Measurements from ENCODE around the gene FFAR1. TPM values are rescaled to one million over a fixed set of nuclear protein-coding genes. Genes with fewer than 3 reads are reported as not detected.

The FFAR1 gene
- total and polyA plus RNA-seq, 2 experiments from 2014 or later, result not detected

DNA sequence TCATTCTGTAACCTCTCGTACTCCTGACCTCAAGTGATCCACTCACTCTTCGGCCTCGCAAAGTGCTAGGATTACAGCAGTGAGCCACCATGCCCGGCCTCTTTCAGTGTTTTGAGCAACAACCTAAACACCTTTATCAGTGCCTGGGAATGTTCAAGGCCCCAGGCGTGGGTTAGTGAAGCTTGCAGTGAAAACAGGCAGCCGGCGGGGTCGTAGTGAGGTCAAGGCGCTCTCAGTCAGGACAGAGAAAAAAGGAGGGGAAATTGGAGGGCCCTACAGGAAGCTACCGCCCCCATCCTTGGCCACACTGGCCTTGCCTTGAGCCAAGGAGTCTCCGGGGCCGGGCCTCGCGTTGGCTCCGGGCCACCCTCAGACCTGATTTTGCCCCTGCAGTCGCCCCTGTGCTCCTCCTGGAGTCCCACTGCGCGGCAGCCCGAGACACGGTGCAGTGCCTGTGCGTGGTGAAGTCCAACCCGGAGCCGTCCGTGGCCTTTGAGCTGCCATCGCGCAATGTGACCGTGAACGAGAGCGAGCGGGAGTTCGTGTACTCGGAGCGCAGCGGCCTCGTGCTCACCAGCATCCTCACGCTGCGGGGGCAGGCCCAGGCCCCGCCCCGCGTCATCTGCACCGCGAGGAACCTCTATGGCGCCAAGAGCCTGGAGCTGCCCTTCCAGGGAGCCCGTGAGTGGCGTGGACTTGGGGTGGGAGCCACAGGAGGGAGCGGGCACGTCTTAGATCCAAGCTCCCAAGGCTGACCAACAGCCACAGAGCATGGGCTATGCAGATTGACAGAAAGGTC, 38.0 kb upstream of the FFAR1 start:
- ATAC-seq, result no peak; the same call in 2 of the 3 replicates
- no peaks in the 10 kb centered on the region for H3K79me2 ChIP-seq (replicated peaks; ENCODE audit: insufficient read depth)
- H3K4me3 ChIP-seq, result no peak overlapping the region
- no peak for DNase-seq (ENCODE audit: low spot score)
- no peak overlapping the region for H3K4me2 ChIP-seq
- TF ChIP-seq, protein P1, sequence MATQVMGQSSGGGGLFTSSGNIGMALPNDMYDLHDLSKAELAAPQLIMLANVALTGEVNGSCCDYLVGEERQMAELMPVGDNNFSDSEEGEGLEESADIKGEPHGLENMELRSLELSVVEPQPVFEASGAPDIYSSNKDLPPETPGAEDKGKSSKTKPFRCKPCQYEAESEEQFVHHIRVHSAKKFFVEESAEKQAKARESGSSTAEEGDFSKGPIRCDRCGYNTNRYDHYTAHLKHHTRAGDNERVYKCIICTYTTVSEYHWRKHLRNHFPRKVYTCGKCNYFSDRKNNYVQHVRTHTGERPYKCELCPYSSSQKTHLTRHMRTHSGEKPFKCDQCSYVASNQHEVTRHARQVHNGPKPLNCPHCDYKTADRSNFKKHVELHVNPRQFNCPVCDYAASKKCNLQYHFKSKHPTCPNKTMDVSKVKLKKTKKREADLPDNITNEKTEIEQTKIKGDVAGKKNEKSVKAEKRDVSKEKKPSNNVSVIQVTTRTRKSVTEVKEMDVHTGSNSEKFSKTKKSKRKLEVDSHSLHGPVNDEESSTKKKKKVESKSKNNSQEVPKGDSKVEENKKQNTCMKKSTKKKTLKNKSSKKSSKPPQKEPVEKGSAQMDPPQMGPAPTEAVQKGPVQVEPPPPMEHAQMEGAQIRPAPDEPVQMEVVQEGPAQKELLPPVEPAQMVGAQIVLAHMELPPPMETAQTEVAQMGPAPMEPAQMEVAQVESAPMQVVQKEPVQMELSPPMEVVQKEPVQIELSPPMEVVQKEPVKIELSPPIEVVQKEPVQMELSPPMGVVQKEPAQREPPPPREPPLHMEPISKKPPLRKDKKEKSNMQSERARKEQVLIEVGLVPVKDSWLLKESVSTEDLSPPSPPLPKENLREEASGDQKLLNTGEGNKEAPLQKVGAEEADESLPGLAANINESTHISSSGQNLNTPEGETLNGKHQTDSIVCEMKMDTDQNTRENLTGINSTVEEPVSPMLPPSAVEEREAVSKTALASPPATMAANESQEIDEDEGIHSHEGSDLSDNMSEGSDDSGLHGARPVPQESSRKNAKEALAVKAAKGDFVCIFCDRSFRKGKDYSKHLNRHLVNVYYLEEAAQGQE (IDR thresholded peaks at IDR 0.05; ENCODE audit: unreplicated experiment), result no peak
- TF ChIP-seq, protein P2, sequence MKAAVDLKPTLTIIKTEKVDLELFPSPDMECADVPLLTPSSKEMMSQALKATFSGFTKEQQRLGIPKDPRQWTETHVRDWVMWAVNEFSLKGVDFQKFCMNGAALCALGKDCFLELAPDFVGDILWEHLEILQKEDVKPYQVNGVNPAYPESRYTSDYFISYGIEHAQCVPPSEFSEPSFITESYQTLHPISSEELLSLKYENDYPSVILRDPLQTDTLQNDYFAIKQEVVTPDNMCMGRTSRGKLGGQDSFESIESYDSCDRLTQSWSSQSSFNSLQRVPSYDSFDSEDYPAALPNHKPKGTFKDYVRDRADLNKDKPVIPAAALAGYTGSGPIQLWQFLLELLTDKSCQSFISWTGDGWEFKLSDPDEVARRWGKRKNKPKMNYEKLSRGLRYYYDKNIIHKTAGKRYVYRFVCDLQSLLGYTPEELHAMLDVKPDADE (IDR thresholded peaks at IDR 0.05), result no peak
- TF ChIP-seq NANOG (IDR thresholded peaks at IDR 0.05; ENCODE audit: borderline replicate concordance) (no peak), EZH2phosphoT487 (IDR thresholded peaks at IDR 0.05; ENCODE audit: unreplicated experiment) (no peak), EZH2 (IDR thresholded peaks at IDR 0.05; ENCODE audit: low read depth, unreplicated experiment) (no peak), ZNF331 (CRISPR knock-in tag; IDR thresholded peaks at IDR 0.05; ENCODE audit: low read depth) (no peak), CREB1 (CRISPR knock-in tag; IDR thresholded peaks at IDR 0.05; ENCODE audit: low read depth) (no peak), POLR2AphosphoS5 (IDR thresholded peaks at IDR 0.05; ENCODE audit: low read depth) (no peak), ZNF114 (CRISPR knock-in tag; IDR thresholded peaks at IDR 0.05) (no peak), STAT1 (IDR thresholded peaks at IDR 0.05; ENCODE audit: unreplicated experiment) (no peak)
- TF ChIP-seq, protein P3, sequence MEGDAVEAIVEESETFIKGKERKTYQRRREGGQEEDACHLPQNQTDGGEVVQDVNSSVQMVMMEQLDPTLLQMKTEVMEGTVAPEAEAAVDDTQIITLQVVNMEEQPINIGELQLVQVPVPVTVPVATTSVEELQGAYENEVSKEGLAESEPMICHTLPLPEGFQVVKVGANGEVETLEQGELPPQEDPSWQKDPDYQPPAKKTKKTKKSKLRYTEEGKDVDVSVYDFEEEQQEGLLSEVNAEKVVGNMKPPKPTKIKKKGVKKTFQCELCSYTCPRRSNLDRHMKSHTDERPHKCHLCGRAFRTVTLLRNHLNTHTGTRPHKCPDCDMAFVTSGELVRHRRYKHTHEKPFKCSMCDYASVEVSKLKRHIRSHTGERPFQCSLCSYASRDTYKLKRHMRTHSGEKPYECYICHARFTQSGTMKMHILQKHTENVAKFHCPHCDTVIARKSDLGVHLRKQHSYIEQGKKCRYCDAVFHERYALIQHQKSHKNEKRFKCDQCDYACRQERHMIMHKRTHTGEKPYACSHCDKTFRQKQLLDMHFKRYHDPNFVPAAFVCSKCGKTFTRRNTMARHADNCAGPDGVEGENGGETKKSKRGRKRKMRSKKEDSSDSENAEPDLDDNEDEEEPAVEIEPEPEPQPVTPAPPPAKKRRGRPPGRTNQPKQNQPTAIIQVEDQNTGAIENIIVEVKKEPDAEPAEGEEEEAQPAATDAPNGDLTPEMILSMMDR (conservative IDR thresholded peaks at IDR 0.05; ENCODE audit: low read depth in 2 of 2), result no peak
- Mint-ChIP-seq H3K27ac (no peak overlapping the region; the same call in 1 of the 2 replicates), H3K27me3 (ENCODE audit: insufficient read depth, low read depth, poor library complexity) (peaks cover 6% of the 10 kb centered on the region), H3K4me1 (no peaks in the 10 kb centered on the region; the same call in 2 of the 3 replicates), H3K4me3 (no peak overlapping the region), H3K9me3 (no peaks in the 10 kb centered on the region; the same call in 2 of the 3 replicates), H3K36me3 (ENCODE audit: low read depth) (no peaks in the 10 kb centered on the region)
- H3K27ac ChIP-seq (ENCODE audit: low read depth), result no peak overlapping the region
- no peaks in the 10 kb centered on the region for H3K4me1 ChIP-seq (ENCODE audit: insufficient read depth)
- no peaks in the 10 kb centered on the region for H3K27me3 ChIP-seq (ENCODE audit: insufficient read depth)
- no peaks in the 10 kb centered on the region for H4K20me1 ChIP-seq (replicated peaks; ENCODE audit: insufficient read depth)
- H3K36me3 ChIP-seq (ENCODE audit: insufficient read depth), result no peaks in the 10 kb centered on the region
- no peak overlapping the region for H2AFZ ChIP-seq
- H3K9me2 ChIP-seq (ENCODE audit: insufficient read depth), result no peaks in the 10 kb centered on the region
- no peaks in the 10 kb centered on the region for H3F3A ChIP-seq (replicated peaks; ENCODE audit: low read depth)
